Body of pancreas (tissue), 4 donors: ENCODE measurements around the gene ASTN2. TPM values are rescaled to one million over a fixed set of nuclear protein-coding genes. Genes with fewer than 3 reads are reported as not detected.

Source experiments
- ATAC-seq: fragments of 150-250 bp; one replicate; pipeline ENCODE4 v1.9.1; 2016
- DNase-seq, 4 donors: peaks; one replicate each; pipeline ENCODE4 v3.0.0-alpha.2; 2019
- H3K27ac ChIP-seq, 4 donors: fragments of 200-600 bp; sonication (generic); 1 replicate in 3 of 4; 2 replicates in 1 of 4; pipeline versions ENCODE4 v1.5.1 to v1.6.1; 2016 to 2019; ENCODE audit warnings: mild to moderate bottlenecking in 1 of 4, mixed read lengths in 1 of 4, moderate library complexity in 1 of 4
- H3K27me3 ChIP-seq, 2 donors: fragments of 200-600 bp; sonication (generic); one replicate each; pipeline ENCODE4 v1.6.0; 2016; ENCODE audit warnings: mild to moderate bottlenecking in 1 of 2
- H3K36me3 ChIP-seq, 2 donors: fragments of 200-600 bp; sonication (generic); replicated peaks in 1 of 2; 2 replicates each; pipeline ENCODE4 v1.5.1; 2016; ENCODE audit warnings: low read depth in 2 of 2; ENCODE audit not compliant: insufficient read depth in 1 of 2
- H3K4me1 ChIP-seq: fragments of 200-600 bp; sonication (generic); one replicate; pipeline ENCODE4 v1.6.0; 2016
- H3K4me3 ChIP-seq, 2 donors: fragments of 200-600 bp; sonication (generic); 1 replicate in 1 of 2; 2 replicates in 1 of 2; pipeline ENCODE4 v1.5.1; 2016 to 2019
- H3K9me3 ChIP-seq, 3 donors: fragments of 200-600 bp; sonication (generic); 1 replicate in 2 of 3; 2 replicates in 1 of 3; pipeline ENCODE4 v1.5.1; 2016
- CTCF ChIP-seq, 7 experiments: fragments of 450-650 bp in 4 of 7; fragments of 200-600 bp in 3 of 7; sonication (generic) in 3 of 7; IDR thresholded peaks; one replicate each; pipeline ENCODE4 v1.5.1; 2016 to 2019; ENCODE audit warnings: antibody characterized with exemption in 7 of 7
- POLR2A ChIP-seq, 3 donors: fragments of 450-650 bp; IDR thresholded peaks; one replicate each; pipeline ENCODE4 v1.6.1; 2016; ENCODE audit warnings: antibody characterized with exemption in 3 of 3, mild to moderate bottlenecking in 2 of 3
- WGBS, 2 donors: methylation state at CpG; one replicate each; pipeline ENCODE4 v1.1.5; 2017; 5-methylcytosine and 5-hydroxymethylcytosine counted together
- intact Hi-C: fragments of 100-400 bp; cut with DNase I; formaldehyde crosslinking; loops from one replicate; pipeline ENCODE4 v1.15.1; 2023
- total RNA-seq, 2 donors: library from RNA; depleted of rRNA; stranded (reverse); fragments of >200 nt; gene quantifications; one replicate each; pipeline ENCODE4 v1.1.0, GENCODE V29; 2016

Gene ASTN2
- total RNA-seq, 2 donors from 2014 or later: 8.2 to 9.6 TPM

- Histone ChIP-seq H3K36me3 (no peaks in the 10 kb centered on the region), H3K9me3 (no peaks in the 10 kb centered on the region), H3K27me3 (no peaks in the 10 kb centered on the region), H3K4me3 (no peak overlapping the region), H3K4me1 (no peaks in the 10 kb centered on the region), H3K27ac (no peak overlapping the region)
- ATAC-seq (no peak), DNase-seq (no peak)
- TF ChIP-seq POLR2A (IDR thresholded peaks at IDR 0.05) (no peak), CTCF (IDR thresholded peaks at IDR 0.05) (no peak)
- intact Hi-C loops: no loop called here
- WGBS, 2 donors: 83 to 88% methylated on average over 6 of the region's 6 CpGs
Measured at GRCh38 chr9:116821633-116822229, 593.1 kb downstream of the ASTN2 start.

GRCh38 chr9:116819116-116819515 lies 595.7 kb downstream of the ASTN2 start:
- Histone ChIP-seq H3K27ac (no peak overlapping the region), H3K4me1 (no peaks in the 10 kb centered on the region), H3K27me3 (no peaks in the 10 kb centered on the region), H3K9me3 (no peaks in the 10 kb centered on the region), H3K36me3 (no peaks in the 10 kb centered on the region), H3K4me3 (no peak overlapping the region)
- no peak for ATAC-seq
- WGBS, 2 donors: 65 to 81% methylated on average over 1 of the region's 1 CpG
- intact Hi-C loops: no loop called here
- no peak for TF ChIP-seq CTCF (IDR thresholded peaks at IDR 0.05)
- no peak for TF ChIP-seq POLR2A (IDR thresholded peaks at IDR 0.05)
- DNase-seq: no peak

GRCh38 chr9:116817762-116818161 lies 597.1 kb downstream of the ASTN2 start:
- WGBS, 2 donors: 81 to 94% methylated on average over 1 of the region's 1 CpG
- intact Hi-C loops: no loop called here

GRCh38 chr9:116816484-116816883 lies 598.4 kb downstream of the ASTN2 start:
- no peak overlapping the region for H3K4me3 ChIP-seq
- WGBS, 2 donors: 74 to 84% methylated on average over 2 of the region's 2 CpGs

More at GRCh38 chr9:116817762-116818161, 597.1 kb downstream of the ASTN2 start:
- Histone ChIP-seq H3K27ac (no peak overlapping the region), H3K36me3 (no peaks in the 10 kb centered on the region), H3K4me1 (no peaks in the 10 kb centered on the region), H3K9me3 (no peaks in the 10 kb centered on the region), H3K27me3 (no peaks in the 10 kb centered on the region), H3K4me3 (no peak overlapping the region)
- no peak for TF ChIP-seq POLR2A (IDR thresholded peaks at IDR 0.05)
- no peak for TF ChIP-seq CTCF (IDR thresholded peaks at IDR 0.05)
- DNase-seq (no peak), ATAC-seq (no peak)

More at GRCh38 chr9:116816484-116816883, 598.4 kb downstream of the ASTN2 start:
- H3K4me1 ChIP-seq: no peaks in the 10 kb centered on the region
- no peaks in the 10 kb centered on the region for H3K9me3 ChIP-seq
- H3K36me3 ChIP-seq: no peaks in the 10 kb centered on the region
- DNase-seq: no peak
- TF ChIP-seq CTCF (IDR thresholded peaks at IDR 0.05) (no peak), POLR2A (IDR thresholded peaks at IDR 0.05) (no peak)
- intact Hi-C loops: no loop called here
- no peaks in the 10 kb centered on the region for H3K27me3 ChIP-seq
- H3K27ac ChIP-seq: no peak overlapping the region
- no peak for ATAC-seq
